Measurements from ENCODE around the gene TMEM131L.

Gene TMEM131L

GRCh38 chr4:153432965-153433753 lies 33.0 kb upstream of the TMEM131L start:
- DNase-seq (ENCODE audit: extremely low spot score): peak; percentile 83
- CTCF ChIA-PET: interaction anchor here (0.6 to 4.0 kb wide), 44 partner anchors 8 to 216 kb away, joined by 3 to 35 read pairs (median 4); partner anchors contain the start of gene TMEM131L
- TF ChIP-seq CTCF (IDR thresholded peaks at IDR 0.05; ENCODE audit: control extremely low read depth, extremely low read depth, low read depth, missing control alignments): peak; percentile 82
- POLR2A ChIA-PET: no interaction called here

GRCh38 chr4:153433754-153434105 lies 32.4 kb upstream of the TMEM131L start:
- DNase-seq (ENCODE audit: extremely low spot score): no peak
- CTCF ChIA-PET: interaction anchor here (1.1 to 4.0 kb wide), 23 partner anchors 8 to 210 kb away, joined by 3 to 35 read pairs (median 6); partner anchors contain the start of gene TMEM131L
- POLR2A ChIA-PET: no interaction called here
- TF ChIP-seq CTCF (IDR thresholded peaks at IDR 0.05; ENCODE audit: control extremely low read depth, extremely low read depth, low read depth, missing control alignments): no peak

GRCh38 chr4:153434190-153434589 lies 32.0 kb upstream of the TMEM131L start:
- DNase-seq (ENCODE audit: extremely low spot score): no peak
- no peak for TF ChIP-seq CTCF (IDR thresholded peaks at IDR 0.05; ENCODE audit: control extremely low read depth, extremely low read depth, low read depth, missing control alignments)
- ChIA-PET CTCF (interaction anchor here (1.1 to 4.0 kb wide), 6 partner anchors 13 to 137 kb away, joined by 3 to 35 read pairs (median 4); partner anchors contain the start of gene TMEM131L), POLR2A (no interaction called here)

- DNase-seq (ENCODE audit: extremely low spot score): peak; percentile 61
- ChIA-PET POLR2A (interaction anchor here (0.6 to 1.4 kb wide), 2 partner anchors 27 to 138 kb away, joined by 3 to 8 read pairs; partner anchors contain the start of gene TMEM131L), CTCF (interaction anchor here (0.8 to 1.7 kb wide), 4 partner anchors 27 to 204 kb away, joined by 3 to 6 read pairs (median 4); partner anchors contain the start of gene TMEM131L)
- TF ChIP-seq CTCF (IDR thresholded peaks at IDR 0.05; ENCODE audit: control extremely low read depth, extremely low read depth, low read depth, missing control alignments): no peak
Measured at GRCh38 chr4:153438916-153439756, 27.0 kb upstream of the TMEM131L start.

DNA sequence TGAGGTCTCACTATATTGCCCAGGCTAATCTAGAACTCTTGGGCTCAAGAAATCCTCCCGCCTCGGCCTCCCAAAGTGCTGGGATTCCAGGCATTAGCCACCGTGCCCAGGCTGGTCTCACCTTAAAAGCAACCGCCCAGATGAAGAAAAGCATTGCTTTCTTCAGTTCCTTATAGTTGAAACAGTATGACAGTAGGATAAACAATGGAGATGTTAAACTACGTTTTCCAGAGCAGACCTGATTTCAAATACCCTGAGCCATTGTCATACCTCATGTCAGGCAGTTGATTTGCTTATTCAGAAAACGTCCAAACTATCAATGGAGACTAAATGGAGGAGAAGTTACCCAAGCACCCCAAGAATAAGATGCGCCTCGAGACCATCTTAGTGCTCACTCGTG lies 26.3 kb upstream of the TMEM131L start:
- TF ChIP-seq CTCF (IDR thresholded peaks at IDR 0.05; ENCODE audit: control extremely low read depth, extremely low read depth, low read depth, missing control alignments): no peak
- CTCF ChIA-PET: interaction anchor here (1.4 to 1.7 kb wide), 2 partner anchors 102 to 203 kb away, joined by 4 to 6 read pairs; no protein-coding TSS in a partner anchor
- POLR2A ChIA-PET: no interaction called here

DNA sequence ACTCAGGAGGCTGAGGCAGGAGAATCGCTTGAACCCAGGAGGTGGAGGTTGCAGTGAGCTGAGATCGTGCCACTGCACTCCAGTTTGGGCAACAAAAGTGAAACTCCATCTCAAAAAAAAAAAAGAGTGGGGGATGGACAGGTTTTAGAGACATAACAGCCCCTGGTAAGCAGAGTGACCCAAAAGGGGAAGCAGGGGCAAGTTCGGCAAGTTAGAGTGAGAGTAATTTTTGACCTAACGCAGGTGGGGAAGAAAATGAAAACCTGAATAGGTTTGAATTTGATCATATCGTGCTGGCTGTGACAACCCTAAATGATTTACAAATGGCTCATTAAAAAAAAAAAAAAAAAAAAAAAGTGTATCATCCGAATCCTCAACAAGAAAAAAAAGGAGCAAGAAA lies 25.7 kb upstream of the TMEM131L start:
- no peak for TF ChIP-seq CTCF (IDR thresholded peaks at IDR 0.05; ENCODE audit: control extremely low read depth, extremely low read depth, low read depth, missing control alignments)
- POLR2A ChIA-PET: no interaction called here
- CTCF ChIA-PET: interaction anchor here (1.6 to 2.1 kb wide), 2 partner anchors 7 to 25 kb away, joined by 6 to 7 read pairs; partner anchors contain the start of gene TMEM131L
- DNase-seq (ENCODE audit: extremely low spot score): peak; percentile 42

More for the DNA sequence above, 26.3 kb upstream of the TMEM131L start:
- no peak for DNase-seq (ENCODE audit: extremely low spot score)

Measured in GM10248 (cell line).